ENCODE data around the gene POU3F1. TPM values are rescaled to one million over a fixed set of nuclear protein-coding genes. Genes with fewer than 3 reads are reported as not detected.

POU3F1 gene
- total and polyA plus RNA-seq, 12 donors = 0.05 to 6.9 (median 2.0) TPM

DNA sequence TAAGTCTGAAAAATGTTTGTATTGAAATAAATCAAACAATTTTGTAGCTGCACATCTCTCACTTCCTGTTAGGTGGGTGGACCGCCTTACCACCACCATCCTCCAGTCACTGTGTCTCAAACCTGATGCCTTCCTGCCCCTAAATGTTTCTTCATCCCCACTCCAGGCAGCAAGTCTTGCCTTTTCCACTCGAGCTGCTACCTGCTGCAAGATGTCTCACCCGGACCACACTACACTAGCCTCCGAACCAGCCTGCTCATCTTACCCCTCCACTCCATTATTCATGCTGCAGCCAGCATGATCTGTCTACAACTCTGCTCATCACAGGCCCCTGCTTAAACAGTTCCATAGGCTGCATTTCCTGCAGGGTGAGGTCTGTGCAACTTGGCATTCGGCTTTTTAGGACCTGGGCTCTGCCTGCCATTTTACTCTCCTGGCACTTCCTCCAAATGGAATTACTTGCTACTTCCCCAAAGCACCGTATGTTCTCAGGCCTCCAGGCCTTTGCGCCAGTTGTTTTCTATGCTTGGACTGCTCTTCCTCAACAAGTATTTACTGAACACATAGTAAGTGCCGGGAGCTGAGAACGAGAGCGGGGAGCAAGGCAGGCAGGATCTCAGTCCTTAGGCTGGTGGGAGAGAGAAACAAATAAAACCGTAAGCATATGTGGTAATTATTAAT, 51.6 kb downstream of the POU3F1 start:
- Histone ChIP-seq H3K27ac (peak overlapping the region in 3 of 5 donors; percentile 29 to 85 (median 85)), H3K36me3 (replicated peaks in 1 of 2) (peaks cover 0 to 20% of the 10 kb centered on the region in 2 donors), H3K9me3 (replicated peaks in 1 of 3) (no peaks in the 10 kb centered on the region), H3K4me1 (replicated peaks in 1 of 2) (peaks cover 21 to 22% of the 10 kb centered on the region in 2 donors), H3K4me3 (peak overlapping the region in 1 of 4 donors; percentile 46), H3K27me3 (no peaks in the 10 kb centered on the region)
- intact Hi-C loops (cut with DNase I) = no loop called here
- no peak for TF ChIP-seq POLR2A (IDR thresholded peaks at IDR 0.05)
- TF ChIP-seq, protein P1, sequence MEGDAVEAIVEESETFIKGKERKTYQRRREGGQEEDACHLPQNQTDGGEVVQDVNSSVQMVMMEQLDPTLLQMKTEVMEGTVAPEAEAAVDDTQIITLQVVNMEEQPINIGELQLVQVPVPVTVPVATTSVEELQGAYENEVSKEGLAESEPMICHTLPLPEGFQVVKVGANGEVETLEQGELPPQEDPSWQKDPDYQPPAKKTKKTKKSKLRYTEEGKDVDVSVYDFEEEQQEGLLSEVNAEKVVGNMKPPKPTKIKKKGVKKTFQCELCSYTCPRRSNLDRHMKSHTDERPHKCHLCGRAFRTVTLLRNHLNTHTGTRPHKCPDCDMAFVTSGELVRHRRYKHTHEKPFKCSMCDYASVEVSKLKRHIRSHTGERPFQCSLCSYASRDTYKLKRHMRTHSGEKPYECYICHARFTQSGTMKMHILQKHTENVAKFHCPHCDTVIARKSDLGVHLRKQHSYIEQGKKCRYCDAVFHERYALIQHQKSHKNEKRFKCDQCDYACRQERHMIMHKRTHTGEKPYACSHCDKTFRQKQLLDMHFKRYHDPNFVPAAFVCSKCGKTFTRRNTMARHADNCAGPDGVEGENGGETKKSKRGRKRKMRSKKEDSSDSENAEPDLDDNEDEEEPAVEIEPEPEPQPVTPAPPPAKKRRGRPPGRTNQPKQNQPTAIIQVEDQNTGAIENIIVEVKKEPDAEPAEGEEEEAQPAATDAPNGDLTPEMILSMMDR (IDR thresholded peaks at IDR 0.05) = no peak
- 71 to 80% (median 77%) methylated on average over 11 of the region's 11 CpGs for WGBS, 4 donors
- no peak for DNase-seq

Small RNAs within 50 kb of the gene (microRNA-seq; reads per million reads assigned to microRNA genes)
- 3.4 to 4.9 (median 3.4) reads per million in 3 donors for gene MIR3659

Small RNAs within 50 kb of the gene (small RNA-seq; reads per million reads assigned to genes)
- 0 reads per million in 2 donors for gene MIR3659

Other genes starting within 250 kb of the POU3F1 start
- 100 to 1,000 TPM in 3 of 9 donors, 10 to 100 TPM in 6; 54.8 to 173 (median 86.3) TPM for gene C1orf122, start 239.0 kb downstream of the POU3F1 start, total RNA-seq
- 10 to 100 TPM; 21.0 to 87.0 (median 57.7) TPM for gene C1orf122, start 239.0 kb downstream of the POU3F1 start, polyA plus RNA-seq
- 10 to 100 TPM in 7 of 9 donors, 1 to 10 TPM in 2; 8.3 to 31.1 (median 11.8) TPM for gene YRDC, start 238.6 kb downstream of the POU3F1 start, total RNA-seq
- gene YRDC, start 238.6 kb downstream of the POU3F1 start, polyA plus RNA-seq = 10 to 100 TPM in 1 of 3 donors, 1 to 10 TPM in 2; 5.4 to 14.0 (median 7.2) TPM
- 10 to 100 TPM in 4 of 9 donors, 1 to 10 TPM in 5; 2.3 to 28.0 (median 5.9) TPM for gene MTF1, start 187.2 kb downstream of the POU3F1 start, total RNA-seq
- gene MTF1, start 187.2 kb downstream of the POU3F1 start, polyA plus RNA-seq = 1 to 10 TPM; 1.4 to 9.8 (median 2.3) TPM
- gene INPP5B, start 99.7 kb downstream of the POU3F1 start, total RNA-seq = 10 to 100 TPM; 11.6 to 32.3 (median 22.4) TPM
- 10 to 100 TPM; 10.4 to 15.7 (median 11.3) TPM for gene INPP5B, start 99.7 kb downstream of the POU3F1 start, polyA plus RNA-seq
- gene SF3A3, start 56.8 kb downstream of the POU3F1 start, total RNA-seq = 10 to 100 TPM; 30.1 to 95.9 (median 41.9) TPM
- 10 to 100 TPM; 24.3 to 78.5 (median 28.2) TPM for gene SF3A3, start 56.8 kb downstream of the POU3F1 start, polyA plus RNA-seq
- 10 to 100 TPM in 8 of 9 donors, 1 to 10 TPM in 1; 5.8 to 47.6 (median 21.9) TPM for gene FHL3, start 41.3 kb downstream of the POU3F1 start, total RNA-seq
- gene FHL3, start 41.3 kb downstream of the POU3F1 start, polyA plus RNA-seq = 10 to 100 TPM in 2 of 3 donors, 1 to 10 TPM in 1; 8.6 to 39.5 (median 31.5) TPM
- 10 to 100 TPM; 25.8 to 71.9 (median 40.2) TPM for gene UTP11, start 34.1 kb downstream of the POU3F1 start, total RNA-seq
- gene UTP11, start 34.1 kb downstream of the POU3F1 start, polyA plus RNA-seq = 100 to 1,000 TPM in 1 of 3 donors, 10 to 100 TPM in 2; 16.0 to 133 (median 26.5) TPM

Data from adrenal gland (tissue), 12 donors.